PC-3 (cell line): Measurements from ENCODE around the gene NOD1. TPM values are rescaled to one million over a fixed set of nuclear protein-coding genes. Genes with fewer than 3 reads are reported as not detected.

Experiments
- ATAC-seq: fragments of 200-7000 bp; cut with Tn5 transposase; 2 replicates; pipeline ENCODE4 v1.9.1; 2020; ENCODE audit warnings: mild to moderate bottlenecking, moderate library complexity
- BruUV-seq: library from RNA; stranded (reverse); fragments of 400-500 nt; replicated peaks from 2 replicates; lab custom pipeline; 2021; lab: Mats Ljungman, UMichigan
- CTCF ChIA-PET: fragments of 300-600 bp; sonication (Branson Sonifier 250); formaldehyde crosslinking; loops from one replicate; lab custom pipeline; 2022; ENCODE audit warnings: antibody characterized with exemption; lab: Charles Lee
- POLR2A ChIA-PET: fragments of 300-600 bp; sonication (Branson Sonifier 250); formaldehyde crosslinking; loops from one replicate; lab custom pipeline; 2022; ENCODE audit warnings: antibody characterized with exemption; ENCODE audit not compliant: unreplicated experiment; lab: Charles Lee
- DNase-seq: peaks from one replicate; pipeline ENCODE4 v3.0.0-alpha.2; 2015
- H2AFZ ChIP-seq: fragments of 300-600 bp; sonication (generic); 2 replicates; pipeline ENCODE4 v1.6.0; 2016; ENCODE audit warnings: antibody characterized with exemption, low read length
- H3F3A ChIP-seq: fragments of 300-600 bp; sonication (generic); one replicate; pipeline ENCODE4 v1.6.0; 2017; ENCODE audit warnings: antibody characterized with exemption, low read length, control low read depth, mild to moderate bottlenecking; ENCODE audit not compliant: unreplicated experiment
- H3K27ac ChIP-seq: fragments of 300-600 bp; sonication (generic); 2 replicates; pipeline ENCODE4 v1.5.1; 2016; ENCODE audit warnings: mild to moderate bottlenecking, low read length
- H3K27me3 ChIP-seq: fragments of 300-600 bp; sonication (generic); 2 replicates; pipeline ENCODE4 v1.6.1; 2016; ENCODE audit warnings: low read length, mixed read lengths
- H3K36me3 ChIP-seq: fragments of 300-600 bp; sonication (generic); 2 replicates; pipeline ENCODE4 v1.6.1; 2016; ENCODE audit warnings: low read depth, mixed run types, low read length, mixed read lengths
- H3K4me1 ChIP-seq: fragments of 300-600 bp; sonication (generic); 2 replicates; pipeline ENCODE4 v1.5.1; 2016; ENCODE audit warnings: low read length; ENCODE audit not compliant: insufficient read depth
- H3K4me2 ChIP-seq: fragments of 300-600 bp; sonication (generic); 2 replicates; pipeline ENCODE4 v1.6.0; 2016; ENCODE audit warnings: low read length
- H3K4me3 ChIP-seq: fragments of 300-600 bp; sonication (generic); 2 replicates; pipeline ENCODE4 v1.5.1; 2016; ENCODE audit warnings: mild to moderate bottlenecking, low read length, mixed read lengths
- H3K79me2 ChIP-seq: fragments of 300-600 bp; sonication (generic); 2 replicates; pipeline ENCODE4 v1.6.1; 2017; ENCODE audit warnings: low read length, mixed read lengths
- H3K9ac ChIP-seq: fragments of 300-600 bp; sonication (generic); 2 replicates; pipeline ENCODE4 v1.6.0; 2016; ENCODE audit warnings: mild to moderate bottlenecking, low read length
- H3K9me2 ChIP-seq: fragments of 300-600 bp; sonication (generic); replicated peaks from 2 replicates; pipeline ENCODE4 v1.6.1; 2016; ENCODE audit warnings: mixed run types, low read length, mixed read lengths
- H3K9me3 ChIP-seq: fragments of 300-600 bp; sonication (generic); 2 replicates; pipeline ENCODE4 v1.6.1; 2016; ENCODE audit warnings: low read length, mixed read lengths
- H4K20me1 ChIP-seq: fragments of 300-600 bp; sonication (generic); 2 replicates; pipeline ENCODE4 v1.6.1; 2016; ENCODE audit warnings: low read length, mixed read lengths
- CTCF ChIP-seq: fragments of 300-600 bp; sonication (generic); conservative IDR thresholded peaks from 2 replicates; pipeline ENCODE4 v1.5.1; 2017; ENCODE audit warnings: antibody characterized with exemption, low read depth, mild to moderate bottlenecking, low read length
- EZH2 ChIP-seq: fragments of 300-600 bp; sonication (generic); IDR thresholded peaks from one replicate; pipeline ENCODE4 v1.6.1; 2017; ENCODE audit warnings: antibody characterized with exemption, mild to moderate bottlenecking, low read length; ENCODE audit not compliant: unreplicated experiment
- EZH2phosphoT487 ChIP-seq: fragments of 300-600 bp; sonication (generic); IDR thresholded peaks from 2 replicates; pipeline ENCODE4 v1.6.1; 2018; ENCODE audit warnings: mild to moderate bottlenecking, antibody characterized with exemption, low read length, borderline replicate concordance
- intact Hi-C: fragments of 100-400 bp; cut with micrococcal nuclease; formaldehyde crosslinking; loops from 2 replicates; pipeline ENCODE4 v1.9.0; 2023
- total RNA-seq: library from RNA; depleted of rRNA; stranded (reverse); fragments of >200 nt; gene quantifications from 2 replicates; pipeline ENCODE4 v1.2.3, GENCODE V29; 2014

Gene NOD1
- total RNA-seq, 1 experiment from 2014 or later = 5.9 TPM

GRCh38 chr7:30434140-30434799 is 44.3 kb downstream of the NOD1 start:
- Histone ChIP-seq H3K9me2 (no peaks in the 10 kb centered on the region), H4K20me1 (no peaks in the 10 kb centered on the region), H3K4me2 (no peak overlapping the region), H3K9ac (no peak overlapping the region), H3K4me3 (no peak overlapping the region), H3K4me1 (no peaks in the 10 kb centered on the region), H3F3A (no peaks in the 10 kb centered on the region), H3K79me2 (no peaks in the 10 kb centered on the region), H2AFZ (no peak overlapping the region), H3K9me3 (no peaks in the 10 kb centered on the region), H3K27me3 (no peaks in the 10 kb centered on the region), H3K36me3 (0 out of 2 replicates have a peak, but pooled peaks cover 5% of the 10 kb centered on the region), H3K27ac (no peak overlapping the region)
- intact Hi-C loops = no loop called here
- BruUV-seq = no TSS peak
- ChIA-PET POLR2A (no interaction called here), CTCF (no interaction called here)
- no peak for TF ChIP-seq CTCF
- no peak for TF ChIP-seq EZH2phosphoT487
- no peak for TF ChIP-seq EZH2
- ATAC-seq (no peak), DNase-seq (no peak)

- H2AFZ ChIP-seq = no peak overlapping the region
- ChIA-PET CTCF (no interaction called here), POLR2A (no interaction called here)
Measured at GRCh38 chr7:30433506-30433905, 45.1 kb downstream of the NOD1 start.

More at GRCh38 chr7:30433506-30433905, 45.1 kb downstream of the NOD1 start:
- H3K4me3 ChIP-seq = no peak overlapping the region
- no peak for DNase-seq
- H3K9ac ChIP-seq = no peak overlapping the region
- H3K4me2 ChIP-seq = no peak overlapping the region
- H3K27ac ChIP-seq = no peak overlapping the region
- TF ChIP-seq CTCF (no peak), EZH2 (no peak), EZH2phosphoT487 (no peak)
- no peaks in the 10 kb centered on the region for H3K9me3 ChIP-seq
- H3F3A ChIP-seq = no peaks in the 10 kb centered on the region
- BruUV-seq = no TSS peak
- no peak for ATAC-seq
- no peaks in the 10 kb centered on the region for H3K9me2 ChIP-seq
- intact Hi-C loops = no loop called here
- 0 out of 2 replicates have a peak, but pooled peaks cover 5% of the 10 kb centered on the region for H3K36me3 ChIP-seq
- H4K20me1 ChIP-seq = no peaks in the 10 kb centered on the region
- H3K27me3 ChIP-seq = no peaks in the 10 kb centered on the region
- no peaks in the 10 kb centered on the region for H3K79me2 ChIP-seq
- H3K4me1 ChIP-seq = no peaks in the 10 kb centered on the region
